Measurements from ENCODE around the gene TCF12. TPM values are rescaled to one million over a fixed set of nuclear protein-coding genes. Genes with fewer than 3 reads are reported as not detected.
A peak's percentile ranks its signal among the peaks of the same experiment; 100 is the strongest.

The TCF12 gene
- total and polyA plus RNA-seq, 2 of the 8 experiments (the other 6 are each of a cell fraction or from before 2014, with no cell fraction given): 85.8 to 101 TPM

DNA sequence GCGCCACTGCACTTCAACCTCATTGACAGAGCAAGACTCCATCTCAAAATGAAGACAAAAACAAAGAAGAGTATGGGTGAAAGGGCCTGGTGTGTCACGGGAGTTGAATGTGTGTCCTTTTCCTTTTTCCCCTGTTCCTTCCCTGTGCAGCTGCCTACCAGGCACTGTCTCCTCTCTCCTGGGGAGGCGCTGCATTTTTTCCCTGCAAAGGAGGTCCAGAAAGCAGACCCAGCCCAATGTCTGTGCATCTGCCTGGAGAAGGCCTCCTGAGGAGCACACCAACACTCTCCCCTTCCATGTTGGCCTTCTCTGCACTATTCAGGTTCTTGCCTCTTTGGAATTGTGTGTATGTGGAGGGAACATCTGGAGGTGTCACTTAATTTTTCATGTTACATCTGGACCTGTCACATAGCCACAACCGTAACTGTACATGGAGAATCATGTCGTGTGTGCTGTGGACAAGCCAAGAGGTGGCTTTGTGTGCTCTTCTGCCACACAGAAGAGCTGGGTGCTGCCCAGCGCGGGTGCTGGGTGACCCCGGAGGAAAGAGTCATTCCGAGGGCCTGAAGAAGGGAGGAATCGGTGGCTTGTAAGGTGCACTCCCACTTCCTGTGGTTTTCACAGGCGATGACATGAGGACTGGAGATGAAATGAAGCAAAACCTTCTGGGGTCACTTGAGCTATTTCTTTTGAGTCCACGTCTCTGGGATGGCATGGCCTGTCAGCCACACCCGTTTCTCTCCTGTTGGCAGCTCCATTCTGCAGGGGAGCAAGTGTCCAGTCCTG, 411.3 kb downstream of the TCF12 start:
- no peak overlapping the region for H3K23ac ChIP-seq (ENCODE audit: insufficient read length)
- no peak overlapping the region for H2BK12ac ChIP-seq (ENCODE audit: low read depth, low read length)
- no peak overlapping the region for H2BK120ac ChIP-seq (replicated peaks; ENCODE audit: low read depth, low read length)
- H3K9ac ChIP-seq (replicated peaks in 1 of 4; ENCODE audit: extremely low read depth in 1 of 4, low read depth in 3 of 4, low read length in 3 of 4): no peak overlapping the region; a peak in 1 of 7 replicates
- no peak overlapping the region for H2BK20ac ChIP-seq (ENCODE audit: low read length)
- POLR2A ChIA-PET (ENCODE audit: partially characterized antibody): no interaction called here
- no peak overlapping the region for H2BK15ac ChIP-seq (ENCODE audit: low read length)
- peaks cover 0 to 6% (median 0%) of the 10 kb centered on the region in 4 experiments; a peak in 2 of 7 replicates for H3K4me1 ChIP-seq (replicated peaks in 1 of 4; ENCODE audit: control insufficient read depth in 3 of 4, insufficient read depth in 4 of 4, low read length in 3 of 4)
- H2AK5ac ChIP-seq (ENCODE audit: low read depth, low read length): no peak overlapping the region
- no peak overlapping the region for H3K4me3 ChIP-seq (ENCODE audit: extremely low read depth in 1 of 4, insufficient read depth in 2 of 4, low read depth in 3 of 4, low read length in 4 of 4)
- TF ChIP-seq KDM4A (IDR thresholded peaks at IDR 0.05; ENCODE audit: low read depth, low read length, severe bottlenecking): no peak
- TF ChIP-seq, protein P1, sequence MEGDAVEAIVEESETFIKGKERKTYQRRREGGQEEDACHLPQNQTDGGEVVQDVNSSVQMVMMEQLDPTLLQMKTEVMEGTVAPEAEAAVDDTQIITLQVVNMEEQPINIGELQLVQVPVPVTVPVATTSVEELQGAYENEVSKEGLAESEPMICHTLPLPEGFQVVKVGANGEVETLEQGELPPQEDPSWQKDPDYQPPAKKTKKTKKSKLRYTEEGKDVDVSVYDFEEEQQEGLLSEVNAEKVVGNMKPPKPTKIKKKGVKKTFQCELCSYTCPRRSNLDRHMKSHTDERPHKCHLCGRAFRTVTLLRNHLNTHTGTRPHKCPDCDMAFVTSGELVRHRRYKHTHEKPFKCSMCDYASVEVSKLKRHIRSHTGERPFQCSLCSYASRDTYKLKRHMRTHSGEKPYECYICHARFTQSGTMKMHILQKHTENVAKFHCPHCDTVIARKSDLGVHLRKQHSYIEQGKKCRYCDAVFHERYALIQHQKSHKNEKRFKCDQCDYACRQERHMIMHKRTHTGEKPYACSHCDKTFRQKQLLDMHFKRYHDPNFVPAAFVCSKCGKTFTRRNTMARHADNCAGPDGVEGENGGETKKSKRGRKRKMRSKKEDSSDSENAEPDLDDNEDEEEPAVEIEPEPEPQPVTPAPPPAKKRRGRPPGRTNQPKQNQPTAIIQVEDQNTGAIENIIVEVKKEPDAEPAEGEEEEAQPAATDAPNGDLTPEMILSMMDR (IDR thresholded peaks at IDR 0.05; ENCODE audit: control extremely low read depth in 1 of 3, insufficient read depth in 1 of 3, low read depth in 1 of 3, low read length in 3 of 3): peak in 1 of 3 experiments; percentile 14; a peak in 1 of 4 replicates
- peak overlapping the region; percentile 21 for H3K4ac ChIP-seq (replicated peaks; ENCODE audit: insufficient read length, low read depth, low read length)
- CTCF ChIA-PET (ENCODE audit: partially characterized antibody): interaction anchor here (0.7 to 7.2 kb wide), 18 partner anchors 11 to 257 kb away, joined by 3 to 60 read pairs (median 4); no protein-coding TSS in a partner anchor
- no peak overlapping the region for H4K91ac ChIP-seq (replicated peaks; ENCODE audit: insufficient read length, low read length)
- DNase-seq (ENCODE audit: low read depth in 1 of 2, low spot score in 2 of 2): no peak
- H3K27ac ChIP-seq (ENCODE audit: low read depth, low read length): no peak overlapping the region
- no peak overlapping the region for H3K56ac ChIP-seq (replicated peaks; ENCODE audit: insufficient read length, low read depth, low read length)
- no peak overlapping the region for H2AFZ ChIP-seq (ENCODE audit: low read length)
- no peak overlapping the region for H3K18ac ChIP-seq (ENCODE audit: extremely low read depth, low read length)
- no peaks in the 10 kb centered on the region; a peak in 1 of 7 replicates for H3K27me3 ChIP-seq (replicated peaks in 1 of 4; ENCODE audit: control insufficient read depth in 3 of 4, extremely low read depth in 1 of 4, insufficient read depth in 3 of 4, low read length in 3 of 4)
- H2BK5ac ChIP-seq (ENCODE audit: low read depth, low read length): no peak overlapping the region
- no peak overlapping the region for H3K14ac ChIP-seq (ENCODE audit: insufficient read length)
- H3K23me2 ChIP-seq (ENCODE audit: low read depth, low read length): no peaks in the 10 kb centered on the region
- no peaks in the 10 kb centered on the region for H3K79me1 ChIP-seq (ENCODE audit: low read depth, low read length)
- H4K20me1 ChIP-seq (replicated peaks in 1 of 2; ENCODE audit: control insufficient read depth in 1 of 2, insufficient read depth in 2 of 2, low read length in 2 of 2): no peaks in the 10 kb centered on the region
- no peak for FAIRE-seq
- no peaks in the 10 kb centered on the region for H3K79me2 ChIP-seq (ENCODE audit: control insufficient read depth in 1 of 2, insufficient read depth in 2 of 2, low read length in 2 of 2)
- 89% methylated on average over 13 of the region's 13 CpGs; no CpG with 5 or more reads in 1 of the 2 experiments for WGBS, 2 experiments (ENCODE audit: extremely low coverage in 1 of 2, insufficient coverage in 1 of 2, insufficient read length in 1 of 2, insufficient replicate concordance in 2 of 2, low coverage in 1 of 2, low lambda C conversion rate in 2 of 2, missing lambda C conversion rate in 1 of 2)
- no peaks in the 10 kb centered on the region for H3K36me3 ChIP-seq (ENCODE audit: control insufficient read depth in 2 of 4, insufficient read depth in 4 of 4, low read length in 3 of 4)
- no peak overlapping the region for H4K8ac ChIP-seq (ENCODE audit: extremely low read depth, insufficient read depth, low read length)
- H4K5ac ChIP-seq (ENCODE audit: insufficient read length, low read depth, low read length): no peak overlapping the region
- H3K4me2 ChIP-seq (ENCODE audit: insufficient read depth in 1 of 2, low read depth in 2 of 2, low read length in 2 of 2): no peak overlapping the region
- H3K9me3 ChIP-seq (ENCODE audit: insufficient read depth in 2 of 2, low read depth in 1 of 2, low read length in 1 of 2): no peaks in the 10 kb centered on the region
